OCI-LY7 (cell line): ENCODE data around the gene XPA.

Experiments
- EZH2phosphoT487 ChIP-seq: fragments of 200-600 bp; sonication (generic); IDR thresholded peaks from 2 replicates; pipeline ENCODE4 v1.6.1; 2018; ENCODE audit warnings: low read depth, borderline replicate concordance, mild to moderate bottlenecking, mixed run types, antibody characterized with exemption, low read length, moderate library complexity, mixed read lengths
- TF ChIP-seq, protein P1 (sequence below): fragments of 200-600 bp; sonication (generic); conservative IDR thresholded peaks from 2 replicates; pipeline ENCODE4 v1.5.1; 2014; ENCODE audit warnings: mild to moderate bottlenecking, antibody characterized with exemption, low read length, moderate library complexity, mixed read lengths

DNA sequence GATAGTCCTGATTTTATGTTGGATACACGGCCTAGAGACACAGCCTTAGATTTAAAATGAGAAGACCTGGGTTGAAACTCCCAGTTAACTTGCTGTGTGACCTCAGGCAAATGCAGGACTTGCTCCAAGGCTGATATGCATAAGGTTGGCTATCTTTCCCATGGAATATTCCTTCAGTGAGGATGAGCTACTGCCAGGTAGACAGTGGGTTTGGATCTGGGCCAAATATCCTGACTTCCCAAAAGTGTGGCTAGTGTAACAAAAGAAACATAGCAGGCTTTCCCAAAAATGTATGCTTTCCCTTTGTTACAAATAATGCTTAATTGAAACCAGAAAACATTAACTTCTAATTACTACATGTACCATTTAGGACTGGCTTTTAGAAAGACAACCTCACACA is 697 bp upstream of the XPA start:
- TF ChIP-seq, protein P1, sequence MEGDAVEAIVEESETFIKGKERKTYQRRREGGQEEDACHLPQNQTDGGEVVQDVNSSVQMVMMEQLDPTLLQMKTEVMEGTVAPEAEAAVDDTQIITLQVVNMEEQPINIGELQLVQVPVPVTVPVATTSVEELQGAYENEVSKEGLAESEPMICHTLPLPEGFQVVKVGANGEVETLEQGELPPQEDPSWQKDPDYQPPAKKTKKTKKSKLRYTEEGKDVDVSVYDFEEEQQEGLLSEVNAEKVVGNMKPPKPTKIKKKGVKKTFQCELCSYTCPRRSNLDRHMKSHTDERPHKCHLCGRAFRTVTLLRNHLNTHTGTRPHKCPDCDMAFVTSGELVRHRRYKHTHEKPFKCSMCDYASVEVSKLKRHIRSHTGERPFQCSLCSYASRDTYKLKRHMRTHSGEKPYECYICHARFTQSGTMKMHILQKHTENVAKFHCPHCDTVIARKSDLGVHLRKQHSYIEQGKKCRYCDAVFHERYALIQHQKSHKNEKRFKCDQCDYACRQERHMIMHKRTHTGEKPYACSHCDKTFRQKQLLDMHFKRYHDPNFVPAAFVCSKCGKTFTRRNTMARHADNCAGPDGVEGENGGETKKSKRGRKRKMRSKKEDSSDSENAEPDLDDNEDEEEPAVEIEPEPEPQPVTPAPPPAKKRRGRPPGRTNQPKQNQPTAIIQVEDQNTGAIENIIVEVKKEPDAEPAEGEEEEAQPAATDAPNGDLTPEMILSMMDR = no peak
- TF ChIP-seq EZH2phosphoT487 = no peak
